GM18526 (cell line): ENCODE results near the gene KY.

Experiments used
- POLR2A ChIP-seq: IDR thresholded peaks from 3 replicates; pipeline ENCODE4 v1.6.1; 2011; ENCODE audit not compliant: insufficient read length; ENCODE audit errors: extremely low read depth

The KY gene

GRCh38 chr3:134640872-134641470, 9.9 kb downstream of the KY start:
- no peak for TF ChIP-seq POLR2A

GRCh38 chr3:134640378-134640777, 10.4 kb downstream of the KY start:
- TF ChIP-seq POLR2A = no peak

DNA sequence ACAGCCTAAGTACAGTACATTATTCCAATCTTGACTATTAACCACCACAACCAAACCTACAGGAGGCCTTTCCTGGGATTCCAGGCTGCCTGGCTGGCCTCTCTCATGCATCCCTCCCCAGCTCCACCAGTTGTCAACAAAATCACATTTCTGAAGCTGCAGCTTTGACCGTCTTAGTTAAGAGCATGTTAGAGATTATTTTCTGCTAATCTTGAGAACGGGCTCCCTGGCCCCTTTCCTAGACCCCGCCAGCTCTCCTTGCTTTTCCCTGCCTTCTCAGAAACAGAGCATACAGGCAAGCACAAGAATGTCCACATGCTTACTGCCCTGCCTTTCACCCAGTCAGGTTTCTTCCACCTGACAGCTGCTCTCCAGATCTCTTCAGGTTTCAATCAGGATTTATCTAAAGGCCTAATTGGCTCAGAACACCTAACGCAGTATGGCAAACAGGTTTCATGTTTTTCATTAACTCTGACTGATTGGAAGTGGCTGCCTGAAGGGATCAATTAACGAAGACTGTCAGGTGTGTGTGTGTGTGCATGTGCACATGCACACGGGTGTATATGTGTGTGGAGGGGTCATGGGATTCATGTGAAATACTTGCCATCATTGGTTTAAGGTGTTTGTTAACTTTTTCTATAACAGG, 12.3 kb downstream of the KY start:
- TF ChIP-seq POLR2A = no peak

GRCh38 chr3:134636406-134636805, 14.4 kb downstream of the KY start:
- no peak for TF ChIP-seq POLR2A

- TF ChIP-seq POLR2A = no peak
These were observed 20.3 kb downstream of the KY start for GRCh38 chr3:134630506-134630905.

- TF ChIP-seq POLR2A = no peak
These were observed 21.9 kb downstream of the KY start for GRCh38 chr3:134628884-134629283.

DNA sequence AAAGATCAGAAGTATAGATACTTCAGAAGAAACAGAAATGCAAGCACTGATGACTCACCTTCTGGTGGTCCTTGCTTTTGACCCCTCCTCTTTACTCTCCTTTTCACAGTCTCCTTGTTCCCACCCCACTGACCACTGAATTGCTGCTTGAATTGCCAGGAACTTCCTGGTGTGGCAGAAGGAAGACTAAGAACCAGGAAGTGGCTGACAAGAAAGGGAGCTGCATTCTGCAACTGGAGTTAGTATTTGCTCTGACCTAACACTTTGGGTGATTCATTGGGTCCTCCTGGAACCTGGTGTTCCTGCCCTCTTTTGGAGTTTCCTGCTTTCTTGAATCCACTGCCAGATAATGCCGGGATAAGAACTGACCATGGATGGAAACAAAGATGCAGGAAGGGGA, 23.0 kb downstream of the KY start:
- no peak for TF ChIP-seq POLR2A

DNA sequence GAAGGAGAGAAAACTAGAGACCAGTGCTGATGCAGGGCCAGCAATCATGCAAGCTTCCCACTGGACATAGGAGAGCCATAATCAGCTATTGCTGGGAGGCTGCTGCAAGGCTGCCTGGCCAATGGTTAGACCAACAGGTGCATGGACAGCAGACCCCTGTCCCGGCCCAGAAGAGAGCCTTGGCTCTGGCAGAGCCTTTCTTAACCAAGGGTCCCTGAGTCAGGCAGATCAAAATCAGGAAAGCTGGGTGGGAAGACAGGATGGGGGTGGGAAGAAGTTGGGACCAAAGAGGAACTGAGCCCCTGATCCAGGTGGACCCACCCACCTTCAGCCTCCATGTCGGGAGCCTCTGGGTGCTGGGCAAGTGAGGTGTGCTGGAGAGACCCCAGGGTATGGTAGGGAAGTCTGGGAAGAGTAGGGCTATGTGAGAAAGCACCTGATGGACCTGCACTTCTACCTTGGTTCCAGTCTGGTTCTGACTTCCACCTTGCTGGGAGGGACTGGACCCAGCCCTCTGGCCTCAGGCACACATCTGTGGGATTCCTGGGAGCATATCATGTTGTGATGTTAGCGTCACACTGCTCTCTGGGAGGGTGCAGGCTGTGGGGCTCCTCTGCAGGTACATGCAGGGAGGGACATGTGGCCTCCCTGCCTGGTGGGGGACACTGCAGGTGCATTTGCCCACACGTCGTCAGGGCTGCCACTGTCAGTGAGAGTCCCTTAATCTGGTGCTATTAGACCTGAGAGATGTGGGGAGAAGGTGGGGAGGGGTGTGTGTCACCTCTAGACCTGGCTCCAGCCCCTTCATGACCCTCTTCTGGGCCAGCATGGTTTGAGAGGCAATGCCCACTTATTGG, 24.7 kb downstream of the KY start:
- TF ChIP-seq POLR2A = no peak

DNA sequence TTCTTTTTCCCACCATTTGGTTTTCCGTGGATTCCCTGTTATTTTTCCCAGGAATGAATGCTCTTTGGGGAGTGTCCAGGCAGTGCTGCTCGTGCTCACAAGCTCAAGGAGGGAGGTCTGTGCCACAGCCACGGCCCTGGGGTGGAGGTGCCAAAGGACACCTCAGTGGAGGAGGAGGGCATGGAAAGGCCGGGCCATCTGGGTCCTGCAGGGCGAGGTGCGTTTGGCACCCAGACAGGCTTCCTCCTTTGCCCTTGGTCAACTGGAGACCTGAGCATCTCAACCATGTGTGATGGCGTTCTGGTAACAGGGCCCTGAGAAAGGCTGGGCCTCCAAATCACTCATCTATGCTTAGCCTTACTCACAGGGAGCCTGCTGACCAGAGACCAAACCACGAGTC, 25.4 kb downstream of the KY start:
- TF ChIP-seq POLR2A = no peak

DNA sequence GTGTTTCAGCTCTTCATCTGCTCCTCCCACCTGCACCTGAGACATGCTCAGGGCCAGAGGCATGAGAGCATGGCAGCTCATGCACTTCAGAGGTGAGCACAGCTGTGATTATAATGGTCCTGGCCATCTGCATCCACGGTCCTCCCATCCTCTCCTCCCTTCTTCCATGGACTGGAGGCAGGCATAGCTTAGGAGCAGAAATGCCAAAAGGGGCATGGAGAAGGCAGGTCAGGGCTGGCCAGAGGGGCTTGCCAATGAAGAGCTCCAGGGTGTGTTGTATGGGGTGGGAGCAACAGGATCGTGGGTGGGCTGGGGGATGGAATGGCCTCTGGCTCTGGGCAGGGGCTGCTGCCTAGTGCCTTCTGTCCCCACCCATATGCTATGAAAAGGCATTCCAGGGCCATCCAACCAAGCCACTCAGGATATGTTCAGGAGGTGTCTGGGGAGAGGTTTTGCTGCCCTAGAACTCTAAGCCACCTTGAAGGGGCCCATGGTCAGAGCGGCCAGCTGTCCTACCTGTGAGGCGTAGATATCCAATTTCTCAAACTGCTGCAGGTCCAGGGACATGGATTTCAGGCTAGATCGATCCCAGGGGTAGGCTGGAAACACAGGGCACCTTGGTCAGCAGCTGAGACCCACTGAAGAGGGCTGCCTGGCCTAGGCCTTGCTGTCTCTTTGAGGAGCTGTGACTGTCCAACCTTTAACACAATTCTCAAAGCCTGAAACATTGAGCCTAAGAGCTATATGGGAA, 26.1 kb downstream of the KY start:
- no peak for TF ChIP-seq POLR2A

- no peak for TF ChIP-seq POLR2A
These were observed 27.1 kb downstream of the KY start for GRCh38 chr3:134623615-134624245.

GRCh38 chr3:134622806-134623365, 27.9 kb downstream of the KY start:
- no peak for TF ChIP-seq POLR2A

DNA sequence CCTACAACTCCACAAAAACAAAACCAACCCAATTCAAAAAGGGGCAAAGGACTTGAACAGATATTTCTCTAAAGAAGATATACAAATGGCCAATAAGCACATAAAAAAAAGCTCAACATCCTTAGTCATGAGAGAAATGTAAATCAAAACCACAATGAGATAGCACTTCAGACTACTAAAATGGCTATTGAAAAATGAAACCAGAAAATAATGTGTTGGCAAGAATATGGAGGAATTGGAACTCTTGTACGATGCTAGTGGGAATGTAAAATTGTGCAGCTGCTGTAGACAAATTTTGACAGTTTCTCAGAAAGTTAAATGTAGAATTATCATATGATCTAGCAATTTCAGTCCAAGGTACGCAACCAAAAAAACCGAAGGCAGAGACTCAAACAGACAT, 29.0 kb downstream of the KY start:
- TF ChIP-seq POLR2A = no peak

- TF ChIP-seq POLR2A = no peak
These were observed 30.2 kb downstream of the KY start for GRCh38 chr3:134620476-134621115.
